ENCODE results near the gene SYT5.

DNA sequence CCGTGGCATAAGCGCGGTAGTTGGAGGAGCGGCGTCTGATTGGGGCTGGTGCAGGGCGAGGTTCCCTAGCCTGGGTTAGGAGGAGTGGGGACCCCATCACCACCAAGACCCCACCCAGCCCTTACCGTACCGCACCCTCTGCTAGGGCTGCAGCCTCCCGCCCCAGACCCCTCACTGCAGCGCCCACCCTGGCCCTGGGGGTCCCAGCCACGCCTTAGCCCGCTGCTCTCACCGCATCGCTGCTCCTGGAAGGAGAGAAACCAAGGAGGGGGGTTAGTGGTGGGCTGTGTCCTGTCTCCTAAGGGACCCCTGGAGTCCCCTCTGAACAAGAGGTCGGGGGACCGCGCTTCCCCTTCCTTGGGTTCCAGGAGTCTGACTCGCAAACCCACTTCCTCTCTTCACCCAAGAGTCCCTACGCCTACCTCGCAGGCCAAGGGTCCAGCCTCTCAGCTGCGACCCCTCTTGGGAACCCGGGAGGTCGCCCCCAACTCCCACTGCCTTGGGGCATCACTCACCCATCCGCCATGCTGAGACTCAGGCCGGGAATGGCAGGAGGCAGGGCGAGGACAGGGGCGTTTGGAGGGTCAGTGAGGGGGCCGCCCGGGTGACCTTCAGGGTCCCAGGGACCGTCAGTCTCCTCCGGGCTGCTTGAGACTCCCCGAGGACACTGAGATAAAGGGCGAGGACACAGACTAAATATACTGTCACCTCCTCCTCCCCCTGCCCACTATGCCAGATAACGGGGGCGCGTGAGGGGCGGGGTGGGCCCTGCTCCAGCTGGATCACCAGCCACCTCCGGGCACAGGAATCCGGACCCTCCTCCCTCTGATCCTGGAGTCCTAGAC is 22.8 kb downstream of the SYT5 start, which contains the start of gene TNNI3:
- no peak for TF ChIP-seq BRCA1 (IDR thresholded peaks at IDR 0.05; ENCODE audit: low read depth, low read length)
- no peak for TF ChIP-seq CTCF (IDR thresholded peaks at IDR 0.05; ENCODE audit: control extremely low read depth in 1 of 3, insufficient read depth in 1 of 3, low read depth in 1 of 3, low read length in 3 of 3)
- no peak for TF ChIP-seq E2F6 (IDR thresholded peaks at IDR 0.05)
- no peak for TF ChIP-seq YY1 (IDR thresholded peaks at IDR 0.05; ENCODE audit: low read depth, low read length)
- no peak for TF ChIP-seq POLR2A (IDR thresholded peaks at IDR 0.05; ENCODE audit: control extremely low read depth in 1 of 2, low read depth in 2 of 2, low read length in 2 of 2)
- no peak for TF ChIP-seq CREB1 (IDR thresholded peaks at IDR 0.05)
- TF ChIP-seq TCF12 (IDR thresholded peaks at IDR 0.05; ENCODE audit: low read depth, low read length), result no peak
- no peak for TF ChIP-seq NRF1 (IDR thresholded peaks at IDR 0.05; ENCODE audit: low read depth, low read length)

All from H1 (cell line).